Calu3 (cell line): ENCODE results near the gene NUDT13. TPM values are rescaled to one million over a fixed set of nuclear protein-coding genes. Genes with fewer than 3 reads are reported as not detected.

Source experiments
- BruUV-seq: library from RNA; stranded (reverse); fragments of 400-500 nt; replicated peaks from 2 replicates; lab custom pipeline; 2021; lab: Mats Ljungman, UMichigan
- CTCF ChIA-PET: fragments of 300-600 bp; sonication (Branson Sonifier 250); formaldehyde crosslinking; loops from one replicate; lab custom pipeline; 2022; ENCODE audit warnings: antibody characterized with exemption; lab: Charles Lee
- DNase-seq: peaks from one replicate; pipeline ENCODE4 v3.0.0; 2022
- H3K27ac Mint-ChIP-seq: one replicate; pipeline ENCODE4 v1.8.0; 2022; ENCODE audit warnings: mixed read lengths; ENCODE audit not compliant: unreplicated experiment
- H3K27me3 Mint-ChIP-seq: one replicate; pipeline ENCODE4 v1.8.0; 2022; ENCODE audit warnings: mixed read lengths; ENCODE audit not compliant: unreplicated experiment
- H3K36me3 Mint-ChIP-seq: one replicate; pipeline ENCODE4 v1.8.0; 2022; ENCODE audit warnings: mild to moderate bottlenecking, moderate library complexity, mixed read lengths; ENCODE audit not compliant: insufficient read depth, unreplicated experiment
- H3K4me1 Mint-ChIP-seq: one replicate; pipeline ENCODE4 v1.8.0; 2022; ENCODE audit warnings: mild to moderate bottlenecking, low read depth, mixed read lengths; ENCODE audit not compliant: unreplicated experiment
- H3K4me3 Mint-ChIP-seq: one replicate; pipeline ENCODE4 v1.8.0; 2022; ENCODE audit warnings: mild to moderate bottlenecking, low read depth, moderate library complexity, mixed read lengths; ENCODE audit not compliant: unreplicated experiment
- H3K9me3 Mint-ChIP-seq: one replicate; pipeline ENCODE4 v1.8.0; 2022; ENCODE audit warnings: low read depth, mixed read lengths; ENCODE audit not compliant: unreplicated experiment
- intact Hi-C: fragments of 100-400 bp; cut with micrococcal nuclease; formaldehyde crosslinking; loops from one replicate; pipeline ENCODE4 v1.10.0; 2022; ENCODE audit not compliant: unreplicated experiment
- total RNA-seq: library from RNA; stranded (reverse); gene quantifications from 2 replicates; pipeline ENCODE4 v1.2.3, GENCODE V29; 2022
- TF ChIP-seq, protein P1 (sequence below): fragments of 200-600 bp; IDR thresholded peaks from one replicate; pipeline ENCODE4 v1.8.0; 2022; ENCODE audit warnings: antibody characterized with exemption; ENCODE audit not compliant: unreplicated experiment

NUDT13 gene
- total RNA-seq, 1 experiment from 2014 or later = 0.78 TPM

DNA sequence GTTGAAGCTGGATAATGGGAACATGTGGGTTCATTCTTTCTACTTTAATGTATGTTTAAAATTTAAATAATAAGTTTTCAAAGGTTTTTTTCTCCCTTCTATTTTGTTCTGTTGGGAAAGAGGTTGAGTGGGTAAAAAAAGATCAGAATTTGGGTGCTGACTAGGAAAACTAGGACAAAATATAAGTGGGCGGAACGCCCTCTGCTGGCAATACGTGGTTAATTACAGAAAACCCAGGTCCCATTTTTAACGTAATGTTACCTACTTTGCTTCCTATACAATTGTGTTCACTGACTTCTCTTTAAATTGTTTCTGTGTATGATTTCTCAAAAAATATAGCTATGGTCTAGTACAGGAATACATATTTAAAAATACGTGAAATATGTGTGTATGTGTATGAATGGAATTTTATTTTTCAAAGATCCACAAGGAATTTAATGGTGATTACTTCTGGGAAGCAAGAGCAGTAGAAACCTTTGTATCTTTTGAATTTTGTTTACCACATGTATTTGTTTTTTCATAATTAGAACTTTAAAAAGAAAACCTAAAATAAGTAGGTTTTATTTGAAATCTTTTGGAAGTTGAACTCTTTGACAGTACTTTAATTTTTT, 48.9 kb downstream of the NUDT13 start:
- Mint-ChIP-seq H3K9me3 (peaks cover 3% of the 10 kb centered on the region), H3K4me3 (no peak overlapping the region), H3K27ac (no peak overlapping the region), H3K4me1 (peaks cover 9% of the 10 kb centered on the region), H3K27me3 (no peaks in the 10 kb centered on the region), H3K36me3 (peaks cover 32% of the 10 kb centered on the region)
- intact Hi-C loops = loop anchor here (2.0 kb wide), 1 partner anchor 62 kb away; the partner anchor contains the start of gene P4HA1
- DNase-seq = peak; percentile 67
- BruUV-seq = no TSS peak
- TF ChIP-seq, protein P1, sequence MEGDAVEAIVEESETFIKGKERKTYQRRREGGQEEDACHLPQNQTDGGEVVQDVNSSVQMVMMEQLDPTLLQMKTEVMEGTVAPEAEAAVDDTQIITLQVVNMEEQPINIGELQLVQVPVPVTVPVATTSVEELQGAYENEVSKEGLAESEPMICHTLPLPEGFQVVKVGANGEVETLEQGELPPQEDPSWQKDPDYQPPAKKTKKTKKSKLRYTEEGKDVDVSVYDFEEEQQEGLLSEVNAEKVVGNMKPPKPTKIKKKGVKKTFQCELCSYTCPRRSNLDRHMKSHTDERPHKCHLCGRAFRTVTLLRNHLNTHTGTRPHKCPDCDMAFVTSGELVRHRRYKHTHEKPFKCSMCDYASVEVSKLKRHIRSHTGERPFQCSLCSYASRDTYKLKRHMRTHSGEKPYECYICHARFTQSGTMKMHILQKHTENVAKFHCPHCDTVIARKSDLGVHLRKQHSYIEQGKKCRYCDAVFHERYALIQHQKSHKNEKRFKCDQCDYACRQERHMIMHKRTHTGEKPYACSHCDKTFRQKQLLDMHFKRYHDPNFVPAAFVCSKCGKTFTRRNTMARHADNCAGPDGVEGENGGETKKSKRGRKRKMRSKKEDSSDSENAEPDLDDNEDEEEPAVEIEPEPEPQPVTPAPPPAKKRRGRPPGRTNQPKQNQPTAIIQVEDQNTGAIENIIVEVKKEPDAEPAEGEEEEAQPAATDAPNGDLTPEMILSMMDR = peak; percentile 61
- CTCF ChIA-PET = interaction anchor here (0.6 to 0.7 kb wide), 3 partner anchors 62 to 298 kb away, joined by 3 to 6 read pairs (median 6); no protein-coding TSS in a partner anchor

DNA sequence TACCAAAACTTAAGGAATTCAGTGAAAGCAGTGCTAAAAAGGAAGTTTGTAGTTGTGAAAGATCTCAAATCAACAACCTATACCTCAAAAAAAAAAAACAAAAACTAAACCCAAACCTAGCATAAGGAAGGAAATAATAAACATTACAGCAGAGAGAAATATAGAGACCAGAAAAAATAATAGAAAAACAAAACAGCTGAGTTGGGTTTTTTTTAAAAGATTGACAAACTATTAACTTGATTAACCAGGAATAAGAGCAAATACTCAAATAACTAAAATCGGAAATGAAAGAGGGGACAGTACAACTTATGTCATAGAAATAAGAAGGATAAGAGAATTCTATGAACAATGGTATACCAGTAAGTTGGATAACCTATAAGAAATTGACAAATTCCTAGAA, 50.8 kb downstream of the NUDT13 start:
- Mint-ChIP-seq H3K4me3 (no peak overlapping the region), H3K36me3 (peaks cover 31% of the 10 kb centered on the region), H3K27me3 (no peaks in the 10 kb centered on the region), H3K4me1 (peaks cover 15% of the 10 kb centered on the region), H3K9me3 (peaks cover 3% of the 10 kb centered on the region), H3K27ac (no peak overlapping the region)
- CTCF ChIA-PET = no interaction called here
- no TSS peak for BruUV-seq
- intact Hi-C loops = no loop called here
- TF ChIP-seq, protein P1 = no peak
- no peak for DNase-seq

DNA sequence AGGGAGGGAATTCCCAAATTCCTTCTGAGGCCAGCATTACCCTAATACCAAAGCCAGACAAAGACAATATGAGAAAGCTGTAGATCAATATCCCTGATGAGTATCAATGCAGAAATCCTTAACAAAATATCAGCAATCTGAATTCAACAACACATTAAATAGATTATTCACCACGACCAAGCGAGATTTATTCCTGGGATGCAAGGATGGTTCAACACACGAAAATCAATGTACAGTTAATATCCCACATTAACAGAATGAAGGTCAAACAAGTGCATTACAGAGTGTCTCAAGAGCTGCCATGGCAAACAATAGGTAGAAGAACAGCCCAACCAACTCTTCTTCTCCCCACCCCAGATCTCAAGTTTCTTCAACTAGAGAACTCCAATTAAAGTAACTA, 51.4 kb downstream of the NUDT13 start:
- H3K27me3 Mint-ChIP-seq = no peaks in the 10 kb centered on the region
- no TSS peak for BruUV-seq
- no peak for DNase-seq
- peaks cover 21% of the 10 kb centered on the region for H3K4me1 Mint-ChIP-seq
- intact Hi-C loops = no loop called here
- CTCF ChIA-PET = no interaction called here
- no peak overlapping the region for H3K4me3 Mint-ChIP-seq
- TF ChIP-seq, protein P1 = no peak
- no peak overlapping the region for H3K27ac Mint-ChIP-seq
- peaks cover 3% of the 10 kb centered on the region for H3K9me3 Mint-ChIP-seq
- H3K36me3 Mint-ChIP-seq = peaks cover 29% of the 10 kb centered on the region

DNA sequence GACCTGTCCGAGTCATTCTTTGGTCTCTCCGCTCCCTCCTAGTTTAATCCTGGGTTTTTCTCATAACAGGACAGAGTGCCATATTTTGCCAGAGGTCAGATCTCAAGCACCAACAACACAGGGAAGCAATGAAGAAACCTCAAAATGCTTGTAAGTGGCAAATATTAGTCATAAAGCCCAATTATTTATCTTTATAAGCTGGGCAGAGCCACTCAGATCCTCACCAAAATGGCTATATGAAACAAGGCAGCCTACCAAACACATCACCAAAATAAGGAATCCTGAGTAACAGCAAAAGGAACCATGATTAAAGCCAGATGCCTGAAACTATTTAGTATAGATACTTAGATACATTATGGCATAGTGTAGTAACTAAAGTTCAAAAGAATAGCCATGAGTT, 52.8 kb downstream of the NUDT13 start:
- H3K4me3 Mint-ChIP-seq = no peak overlapping the region
- peaks cover 26% of the 10 kb centered on the region for H3K4me1 Mint-ChIP-seq
- peaks cover 41% of the 10 kb centered on the region for H3K36me3 Mint-ChIP-seq
- BruUV-seq = no TSS peak
- H3K27me3 Mint-ChIP-seq = no peaks in the 10 kb centered on the region
- no peak for DNase-seq
- H3K27ac Mint-ChIP-seq = no peak overlapping the region
- CTCF ChIA-PET = interaction anchor here (1.0 kb wide), 1 partner anchor 13 kb away, joined by 3 read pairs; no protein-coding TSS in a partner anchor
- peaks cover 3% of the 10 kb centered on the region for H3K9me3 Mint-ChIP-seq
- TF ChIP-seq, protein P1 = no peak
- intact Hi-C loops = no loop called here
